Measurements from ENCODE around the gene AMFR. TPM values are rescaled to one million over a fixed set of nuclear protein-coding genes. Genes with fewer than 3 reads are reported as not detected.

The AMFR gene
- total RNA-seq, 1 donor from 2014 or later, result 65.2 TPM

- peaks cover 78% of the 10 kb centered on the region for H3K36me3 ChIP-seq
- TF ChIP-seq, protein P1, sequence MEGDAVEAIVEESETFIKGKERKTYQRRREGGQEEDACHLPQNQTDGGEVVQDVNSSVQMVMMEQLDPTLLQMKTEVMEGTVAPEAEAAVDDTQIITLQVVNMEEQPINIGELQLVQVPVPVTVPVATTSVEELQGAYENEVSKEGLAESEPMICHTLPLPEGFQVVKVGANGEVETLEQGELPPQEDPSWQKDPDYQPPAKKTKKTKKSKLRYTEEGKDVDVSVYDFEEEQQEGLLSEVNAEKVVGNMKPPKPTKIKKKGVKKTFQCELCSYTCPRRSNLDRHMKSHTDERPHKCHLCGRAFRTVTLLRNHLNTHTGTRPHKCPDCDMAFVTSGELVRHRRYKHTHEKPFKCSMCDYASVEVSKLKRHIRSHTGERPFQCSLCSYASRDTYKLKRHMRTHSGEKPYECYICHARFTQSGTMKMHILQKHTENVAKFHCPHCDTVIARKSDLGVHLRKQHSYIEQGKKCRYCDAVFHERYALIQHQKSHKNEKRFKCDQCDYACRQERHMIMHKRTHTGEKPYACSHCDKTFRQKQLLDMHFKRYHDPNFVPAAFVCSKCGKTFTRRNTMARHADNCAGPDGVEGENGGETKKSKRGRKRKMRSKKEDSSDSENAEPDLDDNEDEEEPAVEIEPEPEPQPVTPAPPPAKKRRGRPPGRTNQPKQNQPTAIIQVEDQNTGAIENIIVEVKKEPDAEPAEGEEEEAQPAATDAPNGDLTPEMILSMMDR (IDR thresholded peaks at IDR 0.05; ENCODE audit: borderline replicate concordance), result no peak
- H3K27ac ChIP-seq (replicated peaks), result no peak overlapping the region
- DNase-seq, result no peak
- H3K27me3 ChIP-seq (ENCODE audit: low read depth), result no peaks in the 10 kb centered on the region
- no peaks in the 10 kb centered on the region for H3K9me3 ChIP-seq (replicated peaks)
- H3K4me3 ChIP-seq, result no peak overlapping the region
- no peaks in the 10 kb centered on the region for H3K4me1 ChIP-seq
- intact Hi-C loops (cut with micrococcal nuclease), result no loop called here
Measured at GRCh38 chr16:56389554-56389953, 35.8 kb downstream of the AMFR start.

DNA sequence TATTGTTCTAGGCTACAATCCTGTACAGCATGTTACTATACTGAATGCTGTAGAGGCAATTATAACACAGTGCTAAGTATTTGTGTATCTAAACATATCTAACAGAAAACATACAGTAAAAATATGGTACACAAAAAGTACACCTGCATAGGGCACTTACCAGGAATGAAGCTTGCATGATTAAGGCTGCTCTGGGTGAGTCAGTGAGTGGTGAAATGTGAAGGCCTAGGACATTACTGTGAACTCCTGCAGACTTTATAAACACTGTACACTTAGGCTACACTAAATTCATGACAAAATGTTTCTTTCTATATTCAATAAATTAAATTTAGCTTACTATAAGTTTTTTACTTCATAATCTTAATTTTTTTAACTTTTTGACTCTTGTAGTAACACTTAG, 37.1 kb downstream of the AMFR start:
- TF ChIP-seq, protein P1 (IDR thresholded peaks at IDR 0.05; ENCODE audit: borderline replicate concordance), result no peak
- no peaks in the 10 kb centered on the region for H3K9me3 ChIP-seq (replicated peaks)
- H3K27ac ChIP-seq (replicated peaks), result no peak overlapping the region
- intact Hi-C loops (cut with micrococcal nuclease), result no loop called here
- H3K4me1 ChIP-seq, result peaks cover 8% of the 10 kb centered on the region
- H3K27me3 ChIP-seq (ENCODE audit: low read depth), result no peaks in the 10 kb centered on the region
- H3K4me3 ChIP-seq, result no peak overlapping the region
- no peak for DNase-seq
- peaks cover 92% of the 10 kb centered on the region for H3K36me3 ChIP-seq

GRCh38 chr16:56387396-56387795, 37.9 kb downstream of the AMFR start:
- peaks cover 96% of the 10 kb centered on the region for H3K36me3 ChIP-seq
- H3K27ac ChIP-seq (replicated peaks), result no peak overlapping the region
- no peak overlapping the region for H3K4me3 ChIP-seq
- H3K27me3 ChIP-seq (ENCODE audit: low read depth), result no peaks in the 10 kb centered on the region
- no peak for DNase-seq
- intact Hi-C loops (cut with micrococcal nuclease), result no loop called here
- peaks cover 8% of the 10 kb centered on the region for H3K4me1 ChIP-seq
- TF ChIP-seq, protein P1 (IDR thresholded peaks at IDR 0.05; ENCODE audit: borderline replicate concordance), result no peak
- no peaks in the 10 kb centered on the region for H3K9me3 ChIP-seq (replicated peaks)

DNA sequence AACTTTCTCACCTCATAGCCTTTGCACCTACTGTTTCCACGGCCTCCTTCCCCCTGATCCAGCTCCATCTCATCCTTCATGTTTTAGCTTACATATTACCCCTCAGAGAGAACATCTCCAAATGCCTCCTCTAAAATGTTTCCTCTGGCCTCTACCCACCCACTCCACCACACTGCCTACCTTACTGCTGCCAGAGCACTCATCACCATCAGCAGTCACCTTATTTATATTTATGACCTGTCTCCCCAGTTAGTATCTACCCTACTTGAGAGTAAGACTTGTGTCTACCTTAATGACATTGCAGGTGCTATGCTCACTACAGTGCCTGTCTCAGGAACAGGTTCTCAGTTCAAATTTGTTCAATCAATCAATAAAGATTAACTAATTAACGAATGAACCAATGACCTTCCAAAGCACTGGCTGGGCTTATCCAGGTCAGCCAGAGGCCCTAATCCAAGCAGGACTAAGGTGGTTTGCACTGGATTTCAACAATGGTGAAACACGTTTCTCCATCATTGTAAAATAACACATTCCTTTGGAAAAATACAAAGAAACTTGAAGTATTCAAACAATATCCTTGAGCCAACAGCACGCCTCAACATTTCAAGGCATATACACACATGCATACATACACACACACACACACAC, 41.1 kb downstream of the AMFR start:
- peaks cover 25% of the 10 kb centered on the region for H3K9me3 ChIP-seq (replicated peaks)
- TF ChIP-seq, protein P1 (IDR thresholded peaks at IDR 0.05; ENCODE audit: borderline replicate concordance), result no peak
- H3K27me3 ChIP-seq (ENCODE audit: low read depth), result no peaks in the 10 kb centered on the region
- H3K4me3 ChIP-seq, result no peak overlapping the region
- no peak for DNase-seq
- peaks cover 8% of the 10 kb centered on the region for H3K4me1 ChIP-seq
- intact Hi-C loops (cut with micrococcal nuclease), result no loop called here
- H3K36me3 ChIP-seq, result peaks cover 97% of the 10 kb centered on the region
- H3K27ac ChIP-seq (replicated peaks), result no peak overlapping the region

GRCh38 chr16:56382901-56383355, 42.4 kb downstream of the AMFR start:
- TF ChIP-seq, protein P1 (IDR thresholded peaks at IDR 0.05; ENCODE audit: borderline replicate concordance), result no peak
- DNase-seq, result no peak
- Histone ChIP-seq H3K27me3 (ENCODE audit: low read depth) (no peaks in the 10 kb centered on the region), H3K4me3 (no peak overlapping the region), H3K4me1 (peaks cover 8% of the 10 kb centered on the region), H3K9me3 (replicated peaks) (peaks cover 25% of the 10 kb centered on the region), H3K36me3 (peaks cover 91% of the 10 kb centered on the region), H3K27ac (replicated peaks) (no peak overlapping the region)
- intact Hi-C loops (cut with micrococcal nuclease), result no loop called here
